Measurements from ENCODE around the gene LHX3.

DNA sequence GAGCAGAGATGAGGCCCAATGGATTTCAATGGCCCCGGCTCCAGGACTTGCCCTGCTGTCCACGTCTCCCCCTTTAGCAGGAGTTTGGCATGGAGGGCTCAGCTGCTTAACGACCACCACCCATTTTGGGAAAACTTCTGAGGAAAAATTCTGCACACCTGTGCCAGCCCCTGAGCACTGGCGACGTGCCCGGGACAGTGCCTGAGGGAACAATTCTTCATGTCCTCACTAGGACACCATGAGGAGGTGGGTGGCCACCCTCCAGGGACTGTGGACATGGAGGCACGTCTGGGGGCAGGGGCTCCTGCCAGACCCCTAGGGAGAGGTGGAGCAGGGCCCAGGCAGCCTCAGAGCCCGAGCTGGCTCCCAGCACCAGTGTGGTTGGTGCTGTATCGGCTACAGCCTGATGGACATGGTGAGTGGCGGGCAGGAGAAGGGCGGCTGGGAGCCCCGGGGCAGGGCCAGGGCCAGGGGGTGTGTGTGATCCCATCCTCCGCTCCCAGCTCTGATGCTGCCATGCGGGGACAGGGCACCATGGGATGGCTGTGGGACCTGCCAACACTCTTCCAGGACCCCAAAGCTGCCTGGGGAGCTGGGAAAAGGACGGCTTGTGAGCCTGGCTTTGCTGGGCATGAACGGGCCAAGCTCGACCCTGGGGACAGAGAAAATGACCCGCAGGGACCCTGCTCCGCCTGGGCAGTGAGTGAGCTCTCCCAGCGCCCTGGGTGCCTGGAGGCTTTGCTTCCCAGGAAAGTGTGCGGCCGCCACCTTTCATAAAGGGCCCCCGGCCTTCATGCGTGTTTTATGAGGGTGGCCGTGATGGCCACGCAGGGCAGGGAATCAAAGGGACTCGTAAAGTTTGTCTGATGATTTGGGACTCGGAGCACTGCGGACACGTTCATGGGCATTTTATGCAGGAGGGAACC is 44.3 kb upstream of the LHX3 start:
- TF ChIP-seq JUN (IDR thresholded peaks at IDR 0.05) (no peak), CEBPB (IDR thresholded peaks at IDR 0.05) (no peak), JUNB (IDR thresholded peaks at IDR 0.05) (no peak), BHLHE40 (IDR thresholded peaks at IDR 0.05; ENCODE audit: low read depth, low read length) (no peak), SMC3 (IDR thresholded peaks at IDR 0.05) (no peak)
- TF ChIP-seq, protein P1, sequence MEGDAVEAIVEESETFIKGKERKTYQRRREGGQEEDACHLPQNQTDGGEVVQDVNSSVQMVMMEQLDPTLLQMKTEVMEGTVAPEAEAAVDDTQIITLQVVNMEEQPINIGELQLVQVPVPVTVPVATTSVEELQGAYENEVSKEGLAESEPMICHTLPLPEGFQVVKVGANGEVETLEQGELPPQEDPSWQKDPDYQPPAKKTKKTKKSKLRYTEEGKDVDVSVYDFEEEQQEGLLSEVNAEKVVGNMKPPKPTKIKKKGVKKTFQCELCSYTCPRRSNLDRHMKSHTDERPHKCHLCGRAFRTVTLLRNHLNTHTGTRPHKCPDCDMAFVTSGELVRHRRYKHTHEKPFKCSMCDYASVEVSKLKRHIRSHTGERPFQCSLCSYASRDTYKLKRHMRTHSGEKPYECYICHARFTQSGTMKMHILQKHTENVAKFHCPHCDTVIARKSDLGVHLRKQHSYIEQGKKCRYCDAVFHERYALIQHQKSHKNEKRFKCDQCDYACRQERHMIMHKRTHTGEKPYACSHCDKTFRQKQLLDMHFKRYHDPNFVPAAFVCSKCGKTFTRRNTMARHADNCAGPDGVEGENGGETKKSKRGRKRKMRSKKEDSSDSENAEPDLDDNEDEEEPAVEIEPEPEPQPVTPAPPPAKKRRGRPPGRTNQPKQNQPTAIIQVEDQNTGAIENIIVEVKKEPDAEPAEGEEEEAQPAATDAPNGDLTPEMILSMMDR (IDR thresholded peaks at IDR 0.05), result no peak
